A549 (cell line): Measurements from ENCODE around the gene OTOP3. TPM values are rescaled to one million over a fixed set of nuclear protein-coding genes. Genes with fewer than 3 reads are reported as not detected.

Experiments
- ATAC-seq, 2 experiments: fragments of 200-7000 bp in 1 of 2; fragments of >200 bp in 1 of 2; cut with Nextera tagmentation in 1 of 2; cut with Tn5 transposase in 1 of 2; 3 replicates each; pipeline versions ENCODE4 v1.8.0 to v1.9.1; 2018 to 2020; ENCODE audit warnings: mild to moderate bottlenecking in 1 of 2, moderate library complexity in 1 of 2
- CTCF ChIA-PET: fragments of 300-600 bp; sonication (Branson Sonifier 250); formaldehyde crosslinking; extraction: SDS; loops from one replicate; lab custom pipeline; 2021; ENCODE audit warnings: antibody characterized with exemption, inconsistent platforms; lab: Yijun Ruan, JAX
- POLR2A ChIA-PET: fragments of 350-600 bp; formaldehyde crosslinking; extraction: SDS; loops from one replicate; lab custom pipeline; 2021; ENCODE audit warnings: antibody characterized with exemption, inconsistent platforms; lab: Yijun Ruan, JAX
- DNase-seq, 2 experiments: peaks; one replicate each; pipeline versions ENCODE4 v3.0.0 to v3.0.0-alpha.2; 2011 to 2016; ENCODE audit warnings: low read depth in 1 of 2, low spot score in 1 of 2
- FAIRE-seq: peaks from 2 replicates; lab custom pipeline; 2011; peaks lifted over from hg19 to GRCh38; lab: Jason Lieb, UNC
- H3K27ac ChIP-seq, 2 experiments: fragments of >200 bp; sonication (Bioruptor Twin); formaldehyde crosslinking; 3 replicates each; pipeline ENCODE4 v1.5.1; 2016 to 2017
- H3K4me1 ChIP-seq: fragments of >200 bp; sonication (Bioruptor Twin); formaldehyde crosslinking; 3 replicates; pipeline ENCODE4 v1.6.1; 2016
- H3K4me2 ChIP-seq: fragments of >200 bp; sonication (Bioruptor Twin); formaldehyde crosslinking; 3 replicates; pipeline ENCODE4 v1.6.1; 2016
- H3K4me3 ChIP-seq: fragments of >200 bp; sonication (Bioruptor Twin); formaldehyde crosslinking; 3 replicates; pipeline ENCODE4 v1.5.1; 2016
- H3K9me3 ChIP-seq: fragments of >200 bp; sonication (Bioruptor Twin); formaldehyde crosslinking; 3 replicates; pipeline ENCODE4 v1.6.1; 2016
- BHLHE40 ChIP-seq: IDR thresholded peaks from 2 replicates; pipeline ENCODE4 v1.6.1; 2012; ENCODE audit warnings: low read depth, low read length, inconsistent platforms
- CBX8 ChIP-seq: fragments of 200-600 bp; sonication (generic); IDR thresholded peaks from 2 replicates; pipeline ENCODE4 v1.6.1; 2016
- CEBPB ChIP-seq, 2 experiments: fragments of >200 bp in 1 of 2; sonication (Bioruptor Twin) in 1 of 2; formaldehyde crosslinking in 1 of 2; IDR thresholded peaks; 2 replicates each; pipeline ENCODE4 v1.6.1; 2012 to 2016
- CHD2 ChIP-seq: fragments of 150-350 bp; IDR thresholded peaks from 2 replicates; pipeline ENCODE4 v1.6.1; 2014; ENCODE audit warnings: low read length; ENCODE audit not compliant: partially characterized antibody
- EHMT2 ChIP-seq: fragments of 200-600 bp; sonication (generic); IDR thresholded peaks from 2 replicates; pipeline ENCODE4 v1.6.1; 2016; ENCODE audit warnings: antibody characterized with exemption, low read depth, mild to moderate bottlenecking, moderate library complexity
- EP300 ChIP-seq, 2 experiments: fragments of >200 bp; sonication (Bioruptor Twin); formaldehyde crosslinking; IDR thresholded peaks; 2 replicates in 1 of 2; 3 replicates in 1 of 2; pipeline ENCODE4 v1.6.1; 2016 to 2017
- FOSL2 ChIP-seq, 2 experiments: fragments of 450-650 bp in 1 of 2; fragments of >200 bp in 1 of 2; sonication (Bioruptor Twin) in 1 of 2; formaldehyde crosslinking; IDR thresholded peaks; 2 replicates each; pipeline versions ENCODE4 v1.5.0 to v1.6.1; 2016 to 2020; ENCODE audit warnings: mild to moderate bottlenecking in 1 of 2, moderate library complexity in 1 of 2
- FOXS1 ChIP-seq: fragments of 250-450 bp; sonication (Bioruptor Pico); IDR thresholded peaks from 2 replicates; pipeline ENCODE4 v1.5.0; 2020; ENCODE audit warnings: mild to moderate bottlenecking, moderate library complexity
- GATA3 ChIP-seq: IDR thresholded peaks from 2 replicates; pipeline ENCODE4 v1.6.1; 2012; ENCODE audit warnings: borderline replicate concordance
- HOXB13 ChIP-seq: fragments of 250-450 bp; sonication (Bioruptor Pico); IDR thresholded peaks from 2 replicates; pipeline ENCODE4 v1.5.0; 2020; ENCODE audit warnings: low read depth, mild to moderate bottlenecking, moderate library complexity
- HOXB5 ChIP-seq: fragments of 250-450 bp; sonication (Bioruptor Pico); IDR thresholded peaks from 2 replicates; pipeline ENCODE4 v1.5.0; 2020; ENCODE audit warnings: mild to moderate bottlenecking, moderate library complexity
- KDM1A ChIP-seq: fragments of 200-600 bp; sonication (generic); IDR thresholded peaks from 2 replicates; pipeline ENCODE4 v1.6.1; 2016; ENCODE audit warnings: low read depth, mild to moderate bottlenecking
- MAFK ChIP-seq: fragments of 450-650 bp; IDR thresholded peaks from 2 replicates; pipeline ENCODE4 v1.6.1; 2014; ENCODE audit not compliant: partially characterized antibody
- MYC ChIP-seq: IDR thresholded peaks from 2 replicates; pipeline ENCODE4 v1.6.1; 2012; ENCODE audit warnings: mild to moderate bottlenecking, inconsistent platforms, low read length, improper control_type of control experiment, borderline replicate concordance
- POLR2A ChIP-seq: IDR thresholded peaks from 2 replicates; pipeline ENCODE4 v1.6.1; 2012; ENCODE audit warnings: mild to moderate bottlenecking, low read length
- POLR2AphosphoS2 ChIP-seq: conservative IDR thresholded peaks from 2 replicates; pipeline ENCODE4 v1.6.1; 2012; ENCODE audit warnings: low read length, improper control_type of control experiment, inconsistent platforms
- RCOR1 ChIP-seq: fragments of 150-350 bp; IDR thresholded peaks from 2 replicates; pipeline ENCODE4 v1.6.1; 2014; ENCODE audit warnings: antibody characterized with exemption, low read length, low read depth
- REST ChIP-seq: fragments of 200-600 bp; sonication (generic); IDR thresholded peaks from 2 replicates; pipeline ENCODE4 v1.6.1; 2016; ENCODE audit warnings: antibody characterized with exemption, mild to moderate bottlenecking, moderate library complexity
- RFX5 ChIP-seq: fragments of 450-650 bp; IDR thresholded peaks from 2 replicates; pipeline ENCODE4 v1.7.1; 2014; ENCODE audit warnings: antibody characterized with exemption, mild to moderate bottlenecking, moderate library complexity
- RNF2 ChIP-seq: fragments of 200-600 bp; sonication (generic); IDR thresholded peaks from 2 replicates; pipeline ENCODE4 v1.6.1; 2016; ENCODE audit warnings: low read depth, mild to moderate bottlenecking, antibody characterized with exemption, moderate library complexity, borderline replicate concordance
- TFCP2L1 ChIP-seq: fragments of 250-450 bp; sonication (Bioruptor Pico); IDR thresholded peaks from 2 replicates; pipeline ENCODE4 v1.5.0; 2021; ENCODE audit warnings: mild to moderate bottlenecking
- ZSCAN20 ChIP-seq: fragments of 250-450 bp; sonication (Bioruptor Pico); IDR thresholded peaks from 2 replicates; pipeline ENCODE4 v1.8.0; 2022; ENCODE audit warnings: mild to moderate bottlenecking, moderate library complexity
- WGBS: methylation state at CpG from one replicate; pipeline ENCODE4 v1.1.6; 2017; ENCODE audit errors: missing lambda C conversion rate; 5-methylcytosine and 5-hydroxymethylcytosine counted together
- polyA plus RNA-seq, 4 experiments: library from polyadenylated mRNA; depleted of rRNA in 3 of 4; stranded (reverse); fragments of >200 nt; fragmentation: RNase III in 1 of 4; extraction: RNeasy Plus Mini Kit Qiagen cat#74134 plus additional on column Dnase treatment in 1 of 4; gene quantifications; 2 replicates in 3 of 4; 3 replicates in 1 of 4; pipeline ENCODE4 v1.2.3, GENCODE V29; 2011 to 2017
- TF ChIP-seq, protein P1 (sequence below): IDR thresholded peaks from 2 replicates; pipeline ENCODE4 v1.6.1; 2012
- TF ChIP-seq, protein P2 (sequence below): fragments of >200 bp; sonication (Bioruptor Twin); formaldehyde crosslinking; IDR thresholded peaks from 3 replicates; pipeline ENCODE4 v1.5.1; 2016
- TF ChIP-seq, protein P3 (sequence below): IDR thresholded peaks from 2 replicates; pipeline ENCODE4 v1.6.1; 2012; ENCODE audit warnings: low read depth, borderline replicate concordance

The OTOP3 gene
- polyA plus RNA-seq, 2 of the 4 experiments (the other 2 are of a cell fraction): not detected

DNA sequence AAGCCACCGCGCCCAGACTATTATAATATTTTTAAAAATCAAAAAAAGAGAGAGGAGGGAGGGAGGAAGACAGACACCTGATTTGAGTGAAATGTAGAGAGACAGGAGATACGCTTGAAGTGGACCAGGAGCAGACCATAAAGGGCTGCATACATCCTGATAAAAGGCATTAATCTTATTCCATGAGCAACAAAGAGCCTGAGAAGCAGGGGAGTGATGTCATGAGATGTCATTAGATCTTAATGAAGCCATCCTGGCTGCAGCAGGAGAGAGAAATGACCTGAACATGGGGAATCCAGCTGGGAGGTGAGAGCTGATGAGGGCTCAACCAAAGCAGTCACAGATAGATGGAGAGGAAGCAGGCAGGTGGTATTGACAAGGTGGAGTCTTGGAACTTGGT, 42.1 kb downstream of the OTOP3 start:
- no peak overlapping the region for H3K27ac ChIP-seq
- H3K4me1 ChIP-seq: peaks cover 9% of the 10 kb centered on the region
- FAIRE-seq (no peak), ATAC-seq (no peak), DNase-seq (no peak)
- no peak for TF ChIP-seq CEBPB (IDR thresholded peaks at IDR 0.05)
- no peak for TF ChIP-seq EHMT2
- no peak for TF ChIP-seq POLR2A
- TF ChIP-seq, protein P1, sequence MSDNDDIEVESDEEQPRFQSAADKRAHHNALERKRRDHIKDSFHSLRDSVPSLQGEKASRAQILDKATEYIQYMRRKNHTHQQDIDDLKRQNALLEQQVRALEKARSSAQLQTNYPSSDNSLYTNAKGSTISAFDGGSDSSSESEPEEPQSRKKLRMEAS: no peak
- no peak for TF ChIP-seq RCOR1
- TF ChIP-seq FOXS1 (CRISPR knock-in tag): no peak
- TF ChIP-seq, protein P2, sequence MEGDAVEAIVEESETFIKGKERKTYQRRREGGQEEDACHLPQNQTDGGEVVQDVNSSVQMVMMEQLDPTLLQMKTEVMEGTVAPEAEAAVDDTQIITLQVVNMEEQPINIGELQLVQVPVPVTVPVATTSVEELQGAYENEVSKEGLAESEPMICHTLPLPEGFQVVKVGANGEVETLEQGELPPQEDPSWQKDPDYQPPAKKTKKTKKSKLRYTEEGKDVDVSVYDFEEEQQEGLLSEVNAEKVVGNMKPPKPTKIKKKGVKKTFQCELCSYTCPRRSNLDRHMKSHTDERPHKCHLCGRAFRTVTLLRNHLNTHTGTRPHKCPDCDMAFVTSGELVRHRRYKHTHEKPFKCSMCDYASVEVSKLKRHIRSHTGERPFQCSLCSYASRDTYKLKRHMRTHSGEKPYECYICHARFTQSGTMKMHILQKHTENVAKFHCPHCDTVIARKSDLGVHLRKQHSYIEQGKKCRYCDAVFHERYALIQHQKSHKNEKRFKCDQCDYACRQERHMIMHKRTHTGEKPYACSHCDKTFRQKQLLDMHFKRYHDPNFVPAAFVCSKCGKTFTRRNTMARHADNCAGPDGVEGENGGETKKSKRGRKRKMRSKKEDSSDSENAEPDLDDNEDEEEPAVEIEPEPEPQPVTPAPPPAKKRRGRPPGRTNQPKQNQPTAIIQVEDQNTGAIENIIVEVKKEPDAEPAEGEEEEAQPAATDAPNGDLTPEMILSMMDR: no peak
- no peak for TF ChIP-seq ZSCAN20 (CRISPR knock-in tag)
- TF ChIP-seq RNF2: no peak
- no peaks in the 10 kb centered on the region for H3K9me3 ChIP-seq
- no peak overlapping the region for H3K4me2 ChIP-seq
- WGBS: 93% methylated on average over 3 of the region's 3 CpGs
- no peak overlapping the region for H3K4me3 ChIP-seq
- CTCF ChIA-PET: interaction anchor here (0.6 to 42.3 kb wide), 7 partner anchors 11 to 136 kb away, joined by 3 to 1448 read pairs (median 7); partner anchors contain the start of genes MRPL58, OTOP2, OTOP3 and USH1G
- POLR2A ChIA-PET: no interaction called here

DNA sequence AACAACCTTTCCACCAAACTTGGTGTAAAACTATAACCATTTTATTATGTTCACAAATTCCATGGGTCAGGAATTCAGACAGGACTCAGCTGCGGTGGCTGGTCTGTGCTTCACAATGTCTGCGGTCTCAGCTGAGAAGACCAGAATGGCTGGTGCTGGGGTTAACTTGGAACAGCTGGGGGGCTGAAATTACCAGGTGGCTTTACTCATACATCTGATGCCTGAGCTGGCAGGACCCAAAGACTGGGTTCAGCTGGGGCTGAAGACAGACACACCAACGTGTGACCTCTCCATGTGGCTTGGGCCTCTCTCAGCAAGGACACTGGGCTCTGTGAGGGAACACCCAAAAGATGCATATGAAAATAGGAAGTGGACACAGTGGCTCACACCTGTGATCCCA, 42.5 kb downstream of the OTOP3 start:
- peaks cover 14% of the 10 kb centered on the region for H3K4me1 ChIP-seq
- FAIRE-seq (no peak), DNase-seq (no peak), ATAC-seq (no peak)
- no peak overlapping the region for H3K27ac ChIP-seq
- no peak overlapping the region for H3K4me2 ChIP-seq
- TF ChIP-seq REST (no peak), FOSL2 (IDR thresholded peaks at IDR 0.05) (no peak), FOSL2 (CRISPR knock-in tag; IDR thresholded peaks at IDR 0.05) (no peak), BHLHE40 (no peak)
- no peaks in the 10 kb centered on the region for H3K9me3 ChIP-seq
- H3K4me3 ChIP-seq: no peak overlapping the region
- POLR2A ChIA-PET: no interaction called here
- CTCF ChIA-PET: interaction anchor here (0.6 to 42.3 kb wide), 7 partner anchors 10 to 136 kb away, joined by 3 to 1448 read pairs (median 10); partner anchors contain the start of genes CDR2L, MRPL58, OTOP2 and OTOP3
- 75% methylated on average over 3 of the region's 3 CpGs for WGBS

GRCh38 chr17:74979408-74980146, 43.9 kb downstream of the OTOP3 start:
- ATAC-seq: no peak
- no peak overlapping the region for H3K27ac ChIP-seq
- H3K4me2 ChIP-seq: no peak overlapping the region
- no peak for DNase-seq
- H3K9me3 ChIP-seq: no peaks in the 10 kb centered on the region
- ChIA-PET CTCF (interaction anchor here (0.6 to 20.1 kb wide), 5 partner anchors 9 to 190 kb away, joined by 3 to 404 read pairs (median 10); partner anchors contain the start of genes CDR2L, MRPL58 and OTOP2), POLR2A (no interaction called here)
- H3K4me1 ChIP-seq: peaks cover 18% of the 10 kb centered on the region
- no peak overlapping the region for H3K4me3 ChIP-seq
- no peak for FAIRE-seq
- 72% methylated on average over 17 of the region's 17 CpGs for WGBS
- TF ChIP-seq GATA3: no peak
- TF ChIP-seq MAFK: no peak
- no peak for TF ChIP-seq FOSL2 (IDR thresholded peaks at IDR 0.05)
- TF ChIP-seq FOSL2 (CRISPR knock-in tag; IDR thresholded peaks at IDR 0.05): no peak
- no peak for TF ChIP-seq HOXB5
- no peak for TF ChIP-seq EP300 (IDR thresholded peaks at IDR 0.05)
- no peak for TF ChIP-seq RFX5
- TF ChIP-seq EHMT2: no peak
- TF ChIP-seq, protein P3, sequence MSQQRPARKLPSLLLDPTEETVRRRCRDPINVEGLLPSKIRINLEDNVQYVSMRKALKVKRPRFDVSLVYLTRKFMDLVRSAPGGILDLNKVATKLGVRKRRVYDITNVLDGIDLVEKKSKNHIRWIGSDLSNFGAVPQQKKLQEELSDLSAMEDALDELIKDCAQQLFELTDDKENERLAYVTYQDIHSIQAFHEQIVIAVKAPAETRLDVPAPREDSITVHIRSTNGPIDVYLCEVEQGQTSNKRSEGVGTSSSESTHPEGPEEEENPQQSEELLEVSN: no peak
- no peak for TF ChIP-seq CBX8
- TF ChIP-seq, protein P2: no peak
- no peak for TF ChIP-seq HOXB13 (CRISPR knock-in tag)
- TF ChIP-seq POLR2AphosphoS2: no peak
- no peak for TF ChIP-seq CEBPB (IDR thresholded peaks at IDR 0.05)
- no peak for TF ChIP-seq KDM1A
- TF ChIP-seq MYC: no peak
- no peak for TF ChIP-seq CHD2
- no peak for TF ChIP-seq RCOR1
- TF ChIP-seq TFCP2L1 (CRISPR knock-in tag): no peak
